HL-60 (cell line): ENCODE data around the gene CAMTA1.

Source experiments
- DNase-seq, 2 experiments: peaks; one replicate each; pipeline ENCODE4 v3.0.0-alpha.2; 2010 to 2020; ENCODE audit warnings: low read depth in 1 of 2, low spot score in 1 of 2
- H3K27ac ChIP-seq: fragments of 250-450 bp; sonication (Bioruptor Pico); replicated peaks from 2 replicates; pipeline ENCODE4 v1.5.1; 2020; ENCODE audit warnings: mild to moderate bottlenecking, moderate library complexity
- H3K27me3 ChIP-seq: fragments of 250-450 bp; sonication (Bioruptor Pico); 2 replicates; pipeline ENCODE4 v1.5.1; 2021; ENCODE audit warnings: mild to moderate bottlenecking, moderate library complexity; ENCODE audit not compliant: insufficient read depth, poor library complexity, severe bottlenecking
- H3K4me3 ChIP-seq: replicated peaks from 2 replicates; pipeline ENCODE4 v1.5.1; 2011; ENCODE audit warnings: mild to moderate bottlenecking, control low read depth, low read length; ENCODE audit not compliant: insufficient read depth
- CTCF ChIP-seq: IDR thresholded peaks from one replicate; pipeline ENCODE4 v1.5.1; 2011; ENCODE audit warnings: low read length, control low read depth, inconsistent platforms; ENCODE audit not compliant: insufficient read depth
- GABPA ChIP-seq: IDR thresholded peaks from 2 replicates; pipeline ENCODE4 v1.6.1; 2012; ENCODE audit warnings: low read depth
- POLR2AphosphoS5 ChIP-seq: IDR thresholded peaks from 2 replicates; pipeline ENCODE4 v1.6.1; 2012; ENCODE audit warnings: low read depth
- REST ChIP-seq: IDR thresholded peaks from 2 replicates; pipeline ENCODE4 v1.6.1; 2012; ENCODE audit warnings: low read depth; ENCODE audit not compliant: insufficient replicate concordance
- SPI1 ChIP-seq: IDR thresholded peaks from 2 replicates; pipeline ENCODE4 v1.6.1; 2012; ENCODE audit warnings: low read depth, mild to moderate bottlenecking, borderline replicate concordance

The CAMTA1 gene

GRCh38 chr1:7219031-7219430, 433.8 kb downstream of the CAMTA1 start:
- H3K27me3 ChIP-seq: no peaks in the 10 kb centered on the region

GRCh38 chr1:7220007-7220406, 434.8 kb downstream of the CAMTA1 start:
- no peak for DNase-seq
- no peaks in the 10 kb centered on the region for H3K27me3 ChIP-seq
- no peak overlapping the region for H3K4me3 ChIP-seq
- H3K27ac ChIP-seq: no peak overlapping the region
- TF ChIP-seq GABPA (no peak), POLR2AphosphoS5 (no peak), SPI1 (no peak), REST (no peak), CTCF (no peak)

More at GRCh38 chr1:7219031-7219430, 433.8 kb downstream of the CAMTA1 start:
- Histone ChIP-seq H3K27ac (no peak overlapping the region), H3K4me3 (no peak overlapping the region)
- no peak for DNase-seq
- TF ChIP-seq GABPA: no peak
- no peak for TF ChIP-seq SPI1
- TF ChIP-seq POLR2AphosphoS5: no peak
- TF ChIP-seq CTCF: no peak

GRCh38 chr1:7220712-7221252, 435.5 kb downstream of the CAMTA1 start:
- H3K27me3 ChIP-seq: no peaks in the 10 kb centered on the region
- DNase-seq: no peak
- no peak overlapping the region for H3K4me3 ChIP-seq
- H3K27ac ChIP-seq: no peak overlapping the region
- TF ChIP-seq CTCF (no peak), SPI1 (no peak), POLR2AphosphoS5 (no peak), GABPA (no peak), REST (no peak)
